Muscle of leg (tissue), 11 donors: ENCODE measurements around the gene CRY2. TPM values are rescaled to one million over a fixed set of nuclear protein-coding genes. Genes with fewer than 3 reads are reported as not detected.

ENCODE experiments used
- DNase-seq: peaks from one replicate; pipeline ENCODE4 v3.0.0; 2013
- H3K27ac ChIP-seq: one replicate; pipeline ENCODE4 v1.5.1; 2013; ENCODE audit warnings: mild to moderate bottlenecking, low read length, control low read depth
- H3K27me3 ChIP-seq: one replicate; pipeline ENCODE4 v1.6.1; 2013; ENCODE audit warnings: low read length; ENCODE audit not compliant: control insufficient read depth, insufficient read depth
- H3K36me3 ChIP-seq: one replicate; pipeline ENCODE4 v1.6.1; 2013; ENCODE audit warnings: low read length; ENCODE audit not compliant: control insufficient read depth, insufficient read depth
- H3K4me1 ChIP-seq: one replicate; pipeline ENCODE4 v1.6.1; 2013; ENCODE audit warnings: low read length; ENCODE audit not compliant: control insufficient read depth, insufficient read depth
- H3K4me3 ChIP-seq: one replicate; pipeline ENCODE4 v1.5.1; 2013; ENCODE audit warnings: low read length, control low read depth
- H3K9me3 ChIP-seq: replicated peaks from 2 replicates; pipeline ENCODE4 v1.6.1; 2013; ENCODE audit warnings: low read depth, low read length; ENCODE audit not compliant: control insufficient read depth
- WGBS: methylation state at CpG from one replicate; pipeline ENCODE4 v1.1.5; 2013; ENCODE audit warnings: missing lambda C conversion rate; ENCODE audit not compliant: insufficient coverage; 5-methylcytosine and 5-hydroxymethylcytosine counted together
- polyA plus RNA-seq, 8 donors: library from polyadenylated mRNA; unstranded; fragments of 120-200 nt; gene quantifications; one replicate each; pipeline versions ENCODE4 v1.2.1 to v1.2.3, GENCODE V29; 2013; ENCODE audit warnings: inconsistent platforms in 1 of 8, low replicate concordance in 1 of 8; ENCODE audit not compliant: insufficient read length in 8 of 8, insufficient read depth in 1 of 8
- total RNA-seq: library from RNA; stranded (reverse); fragments of 120-200 nt; gene quantifications from one replicate; pipeline ENCODE4 v1.2.4, GENCODE V29; 2013

The CRY2 gene
- total and polyA plus RNA-seq, 9 donors, result 24.1 to 29.3 (median 25.8) TPM

- Histone ChIP-seq H3K27ac (peak overlapping the region; percentile 89), H3K36me3 (peaks cover 50% of the 10 kb centered on the region), H3K4me3 (no peak overlapping the region), H3K27me3 (no peaks in the 10 kb centered on the region), H3K4me1 (peaks cover 55% of the 10 kb centered on the region), H3K9me3 (no peaks in the 10 kb centered on the region)
- 96% methylated on average over 2 of the region's 5 CpGs for WGBS
- no peak for DNase-seq
Observed at GRCh38 chr11:45858751-45859398, 11.6 kb downstream of the CRY2 start.

- peaks cover 54% of the 10 kb centered on the region for H3K36me3 ChIP-seq
- no peaks in the 10 kb centered on the region for H3K9me3 ChIP-seq
- peak; percentile 96 for DNase-seq
- WGBS, result 11% methylated on average over 5 of the region's 12 CpGs
- no peaks in the 10 kb centered on the region for H3K27me3 ChIP-seq
- peak overlapping the region; percentile 89 for H3K27ac ChIP-seq
- H3K4me3 ChIP-seq, result no peak overlapping the region
- peaks cover 55% of the 10 kb centered on the region for H3K4me1 ChIP-seq
Observed at GRCh38 chr11:45859661-45860140, 12.4 kb downstream of the CRY2 start.

- DNase-seq, result no peak
- no peaks in the 10 kb centered on the region for H3K27me3 ChIP-seq
- peaks cover 49% of the 10 kb centered on the region for H3K4me1 ChIP-seq
- peaks cover 57% of the 10 kb centered on the region for H3K36me3 ChIP-seq
- no peaks in the 10 kb centered on the region for H3K9me3 ChIP-seq
- no CpG with 5 or more reads among the region's 5 CpGs for WGBS
- peak overlapping the region; percentile 89 for H3K27ac ChIP-seq
- H3K4me3 ChIP-seq, result no peak overlapping the region
Observed at GRCh38 chr11:45860348-45860747, 13.1 kb downstream of the CRY2 start.

GRCh38 chr11:45860764-45861510, 13.7 kb downstream of the CRY2 start:
- Histone ChIP-seq H3K9me3 (no peaks in the 10 kb centered on the region), H3K27ac (peak overlapping the region; percentile 44), H3K4me3 (no peak overlapping the region), H3K27me3 (no peaks in the 10 kb centered on the region), H3K4me1 (peaks cover 44% of the 10 kb centered on the region), H3K36me3 (peaks cover 58% of the 10 kb centered on the region)
- no peak for DNase-seq
- WGBS, result 77% methylated on average over 8 of the region's 10 CpGs

GRCh38 chr11:45864041-45864440, 16.8 kb downstream of the CRY2 start:
- Histone ChIP-seq H3K4me1 (peaks cover 18% of the 10 kb centered on the region), H3K36me3 (peaks cover 72% of the 10 kb centered on the region), H3K9me3 (no peaks in the 10 kb centered on the region), H3K27me3 (no peaks in the 10 kb centered on the region), H3K27ac (no peak overlapping the region), H3K4me3 (no peak overlapping the region)
- DNase-seq, result peak; percentile 85

GRCh38 chr11:45869551-45869950, 22.3 kb downstream of the CRY2 start:
- 84% methylated on average over 12 of the region's 12 CpGs for WGBS
- Histone ChIP-seq H3K4me3 (no peak overlapping the region), H3K4me1 (no peaks in the 10 kb centered on the region), H3K36me3 (peaks cover 85% of the 10 kb centered on the region), H3K27ac (no peak overlapping the region), H3K9me3 (no peaks in the 10 kb centered on the region), H3K27me3 (no peaks in the 10 kb centered on the region)
- DNase-seq, result no peak

- Histone ChIP-seq H3K36me3 (peaks cover 88% of the 10 kb centered on the region), H3K27me3 (no peaks in the 10 kb centered on the region), H3K4me1 (no peaks in the 10 kb centered on the region), H3K4me3 (no peak overlapping the region), H3K27ac (no peak overlapping the region), H3K9me3 (no peaks in the 10 kb centered on the region)
- WGBS, result 92% methylated on average over 4 of the region's 4 CpGs
- DNase-seq, result no peak
Observed at GRCh38 chr11:45870706-45871105, 23.4 kb downstream of the CRY2 start.

GRCh38 chr11:45871638-45872037, 24.4 kb downstream of the CRY2 start:
- Histone ChIP-seq H3K4me1 (no peaks in the 10 kb centered on the region), H3K9me3 (no peaks in the 10 kb centered on the region), H3K27ac (no peak overlapping the region), H3K27me3 (no peaks in the 10 kb centered on the region), H3K4me3 (no peak overlapping the region), H3K36me3 (peaks cover 86% of the 10 kb centered on the region)
- DNase-seq, result no peak
- WGBS, result 93% methylated on average over 1 of the region's 2 CpGs

- peak; percentile 59 for DNase-seq
- 49% methylated on average over 2 of the region's 9 CpGs for WGBS
Observed at GRCh38 chr11:45872651-45873356, 25.5 kb downstream of the CRY2 start.

GRCh38 chr11:45876401-45876800, 29.1 kb downstream of the CRY2 start:
- no peak overlapping the region for H3K27ac ChIP-seq
- no peak overlapping the region for H3K4me3 ChIP-seq
- H3K36me3 ChIP-seq, result peaks cover 79% of the 10 kb centered on the region
- no peak for DNase-seq
- no peaks in the 10 kb centered on the region for H3K9me3 ChIP-seq
- no peaks in the 10 kb centered on the region for H3K27me3 ChIP-seq
- 80% methylated on average over 1 of the region's 6 CpGs for WGBS
- H3K4me1 ChIP-seq, result peaks cover 6% of the 10 kb centered on the region

More at GRCh38 chr11:45872651-45873356, 25.5 kb downstream of the CRY2 start:
- H3K4me1 ChIP-seq, result no peaks in the 10 kb centered on the region
- H3K4me3 ChIP-seq, result no peak overlapping the region
- peaks cover 89% of the 10 kb centered on the region for H3K36me3 ChIP-seq
- H3K27ac ChIP-seq, result no peak overlapping the region
- no peaks in the 10 kb centered on the region for H3K9me3 ChIP-seq
- H3K27me3 ChIP-seq, result no peaks in the 10 kb centered on the region
